Peyer's patch (tissue), 4 donors: ENCODE results near the gene FUT1.

Experiments
- CTCF ChIP-seq, 6 experiments: fragments of 450-650 bp in 4 of 6; fragments of 200-600 bp in 2 of 6; sonication (generic) in 1 of 6; IDR thresholded peaks; one replicate each; pipeline ENCODE4 v1.5.1; 2017 to 2019; ENCODE audit warnings: antibody characterized with exemption in 6 of 6, mild to moderate bottlenecking in 3 of 6, moderate library complexity in 1 of 6
- POLR2A ChIP-seq, 2 donors: fragments of 450-650 bp; IDR thresholded peaks; one replicate each; pipeline ENCODE4 v1.5.1; 2017; ENCODE audit warnings: antibody characterized with exemption in 2 of 2, mild to moderate bottlenecking in 2 of 2, moderate library complexity in 2 of 2

- TF ChIP-seq CTCF (IDR thresholded peaks at IDR 0.05): no peak
- TF ChIP-seq POLR2A (IDR thresholded peaks at IDR 0.05): no peak
Measured at GRCh38 chr19:48742096-48742495, 10.3 kb downstream of the FUT1 start.
